ENCODE measurements around the gene PAX1. TPM values are rescaled to one million over a fixed set of nuclear protein-coding genes. Genes with fewer than 3 reads are reported as not detected.

PAX1 gene
- total RNA-seq, 1 experiment from 2014 or later = not detected

DNA sequence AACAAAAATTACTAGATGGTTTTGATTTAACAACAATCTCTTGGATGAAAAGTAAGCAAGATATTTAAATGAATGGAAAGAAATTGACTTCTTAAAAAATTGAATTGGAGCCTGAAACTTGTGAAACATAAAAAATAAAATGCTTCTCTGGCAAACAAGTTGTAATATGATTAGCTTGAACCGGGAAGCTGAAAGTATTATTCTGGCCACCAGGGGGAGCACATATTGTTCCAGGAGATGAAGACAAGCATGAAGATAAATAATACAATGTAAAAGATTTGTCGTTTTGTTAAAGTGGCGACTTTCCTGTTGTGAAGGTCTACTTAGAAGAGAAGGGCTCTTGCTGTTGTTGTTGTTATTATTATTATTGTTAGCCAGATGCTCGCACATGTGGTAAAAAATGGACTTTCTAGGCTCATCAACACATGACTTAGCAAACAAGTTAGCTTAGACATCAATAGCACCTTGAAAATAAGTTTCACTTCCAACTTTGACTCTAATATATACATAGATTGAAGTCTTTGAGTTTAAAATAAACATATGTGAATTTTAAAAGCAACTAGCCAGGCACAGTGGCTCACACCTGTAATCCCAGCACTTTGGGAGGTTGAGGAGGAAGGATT lies 14.2 kb downstream of the PAX1 start:
- DNase-seq (ENCODE audit: low spot score) (peak; percentile 74), ATAC-seq (no peak)
- ChIA-PET POLR2A (interaction anchor here (1.3 kb wide), 1 partner anchor 17 kb away, joined by 3 read pairs; no protein-coding TSS in a partner anchor), CTCF (interaction anchor here (0.5 to 6.0 kb wide), 53 partner anchors 9 to 1990 kb away, joined by 3 to 131 read pairs (median 4); partner anchors contain the start of genes NKX2-2 and PAX1)
- Mint-ChIP-seq H3K27ac (no peak overlapping the region), H3K27me3 (ENCODE audit: low read depth) (peaks cover 51% of the 10 kb centered on the region), H3K9me3 (no peaks in the 10 kb centered on the region), H3K4me1 (peaks cover 26% of the 10 kb centered on the region), H3K36me3 (no peaks in the 10 kb centered on the region), H3K4me3 (no peak overlapping the region)
- TF ChIP-seq, protein P1, sequence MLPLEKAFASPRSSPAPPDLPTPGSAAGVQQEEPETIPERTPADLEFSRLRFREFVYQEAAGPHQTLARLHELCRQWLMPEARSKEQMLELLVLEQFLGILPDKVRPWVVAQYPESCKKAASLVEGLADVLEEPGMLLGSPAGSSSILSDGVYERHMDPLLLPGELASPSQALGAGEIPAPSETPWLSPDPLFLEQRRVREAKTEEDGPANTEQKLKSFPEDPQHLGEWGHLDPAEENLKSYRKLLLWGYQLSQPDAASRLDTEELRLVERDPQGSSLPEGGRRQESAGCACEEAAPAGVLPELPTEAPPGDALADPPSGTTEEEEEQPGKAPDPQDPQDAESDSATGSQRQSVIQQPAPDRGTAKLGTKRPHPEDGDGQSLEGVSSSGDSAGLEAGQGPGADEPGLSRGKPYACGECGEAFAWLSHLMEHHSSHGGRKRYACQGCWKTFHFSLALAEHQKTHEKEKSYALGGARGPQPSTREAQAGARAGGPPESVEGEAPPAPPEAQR (CRISPR knock-in tag; IDR thresholded peaks at IDR 0.05) = no peak
- TF ChIP-seq, protein P2, sequence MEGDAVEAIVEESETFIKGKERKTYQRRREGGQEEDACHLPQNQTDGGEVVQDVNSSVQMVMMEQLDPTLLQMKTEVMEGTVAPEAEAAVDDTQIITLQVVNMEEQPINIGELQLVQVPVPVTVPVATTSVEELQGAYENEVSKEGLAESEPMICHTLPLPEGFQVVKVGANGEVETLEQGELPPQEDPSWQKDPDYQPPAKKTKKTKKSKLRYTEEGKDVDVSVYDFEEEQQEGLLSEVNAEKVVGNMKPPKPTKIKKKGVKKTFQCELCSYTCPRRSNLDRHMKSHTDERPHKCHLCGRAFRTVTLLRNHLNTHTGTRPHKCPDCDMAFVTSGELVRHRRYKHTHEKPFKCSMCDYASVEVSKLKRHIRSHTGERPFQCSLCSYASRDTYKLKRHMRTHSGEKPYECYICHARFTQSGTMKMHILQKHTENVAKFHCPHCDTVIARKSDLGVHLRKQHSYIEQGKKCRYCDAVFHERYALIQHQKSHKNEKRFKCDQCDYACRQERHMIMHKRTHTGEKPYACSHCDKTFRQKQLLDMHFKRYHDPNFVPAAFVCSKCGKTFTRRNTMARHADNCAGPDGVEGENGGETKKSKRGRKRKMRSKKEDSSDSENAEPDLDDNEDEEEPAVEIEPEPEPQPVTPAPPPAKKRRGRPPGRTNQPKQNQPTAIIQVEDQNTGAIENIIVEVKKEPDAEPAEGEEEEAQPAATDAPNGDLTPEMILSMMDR (IDR thresholded peaks at IDR 0.05) = peak; percentile 69

GRCh38 chr20:21725892-21726291 lies 20.4 kb downstream of the PAX1 start:
- CTCF ChIA-PET = interaction anchor here (0.6 to 1.4 kb wide), 2 partner anchors 23 to 41 kb away, joined by 3 to 7 read pairs; no protein-coding TSS in a partner anchor
- POLR2A ChIA-PET = no interaction called here

GRCh38 chr20:21729316-21729715 lies 23.9 kb downstream of the PAX1 start:
- CTCF ChIA-PET = interaction anchor here (2.6 kb wide), 1 partner anchor 10 kb away, joined by 19 read pairs; no protein-coding TSS in a partner anchor
- H3K4me1 Mint-ChIP-seq = peaks cover 10% of the 10 kb centered on the region
- H3K9me3 Mint-ChIP-seq = peaks cover 4% of the 10 kb centered on the region
- no peak overlapping the region for H3K27ac Mint-ChIP-seq
- no peak for DNase-seq (ENCODE audit: low spot score)
- H3K27me3 Mint-ChIP-seq (ENCODE audit: low read depth) = no peaks in the 10 kb centered on the region
- no peak overlapping the region for H3K4me3 Mint-ChIP-seq
- no peaks in the 10 kb centered on the region for H3K36me3 Mint-ChIP-seq
- POLR2A ChIA-PET = no interaction called here
- ATAC-seq = peak; percentile 16; the same call in 1 of the 2 replicates
- TF ChIP-seq ZNF219 (CRISPR knock-in tag; IDR thresholded peaks at IDR 0.05; ENCODE audit: borderline replicate concordance) = no peak

More at GRCh38 chr20:21725892-21726291, 20.4 kb downstream of the PAX1 start:
- H3K4me1 Mint-ChIP-seq = peaks cover 10% of the 10 kb centered on the region
- ATAC-seq (peak; percentile 48), DNase-seq (ENCODE audit: low spot score) (no peak)
- H3K36me3 Mint-ChIP-seq = no peaks in the 10 kb centered on the region
- TF ChIP-seq TCF7 (CRISPR knock-in tag; IDR thresholded peaks at IDR 0.05; ENCODE audit: low read depth) (no peak), ETV6 (CRISPR knock-in tag; IDR thresholded peaks at IDR 0.05) (no peak), IRF2 (CRISPR knock-in tag; IDR thresholded peaks at IDR 0.05; ENCODE audit: borderline replicate concordance, low read depth) (no peak), ZBTB21 (CRISPR knock-in tag; IDR thresholded peaks at IDR 0.05; ENCODE audit: borderline replicate concordance) (no peak), RORB (CRISPR knock-in tag; IDR thresholded peaks at IDR 0.05) (no peak), ZNF263 (CRISPR knock-in tag; IDR thresholded peaks at IDR 0.05; ENCODE audit: low read depth) (no peak), ZNF121 (CRISPR knock-in tag; IDR thresholded peaks at IDR 0.05) (no peak), NR3C1 (CRISPR knock-in tag; conservative IDR thresholded peaks at IDR 0.05; ENCODE audit: low read depth) (no peak), ATF1 (CRISPR knock-in tag; IDR thresholded peaks at IDR 0.05) (no peak), USF2 (CRISPR knock-in tag; IDR thresholded peaks at IDR 0.05) (no peak), GRHL2 (CRISPR knock-in tag; IDR thresholded peaks at IDR 0.05; ENCODE audit: insufficient replicate concordance, severe bottlenecking) (no peak), SOX15 (CRISPR knock-in tag; IDR thresholded peaks at IDR 0.05) (no peak), SP1 (CRISPR knock-in tag; conservative IDR thresholded peaks at IDR 0.05) (no peak)
- TF ChIP-seq, protein P3, sequence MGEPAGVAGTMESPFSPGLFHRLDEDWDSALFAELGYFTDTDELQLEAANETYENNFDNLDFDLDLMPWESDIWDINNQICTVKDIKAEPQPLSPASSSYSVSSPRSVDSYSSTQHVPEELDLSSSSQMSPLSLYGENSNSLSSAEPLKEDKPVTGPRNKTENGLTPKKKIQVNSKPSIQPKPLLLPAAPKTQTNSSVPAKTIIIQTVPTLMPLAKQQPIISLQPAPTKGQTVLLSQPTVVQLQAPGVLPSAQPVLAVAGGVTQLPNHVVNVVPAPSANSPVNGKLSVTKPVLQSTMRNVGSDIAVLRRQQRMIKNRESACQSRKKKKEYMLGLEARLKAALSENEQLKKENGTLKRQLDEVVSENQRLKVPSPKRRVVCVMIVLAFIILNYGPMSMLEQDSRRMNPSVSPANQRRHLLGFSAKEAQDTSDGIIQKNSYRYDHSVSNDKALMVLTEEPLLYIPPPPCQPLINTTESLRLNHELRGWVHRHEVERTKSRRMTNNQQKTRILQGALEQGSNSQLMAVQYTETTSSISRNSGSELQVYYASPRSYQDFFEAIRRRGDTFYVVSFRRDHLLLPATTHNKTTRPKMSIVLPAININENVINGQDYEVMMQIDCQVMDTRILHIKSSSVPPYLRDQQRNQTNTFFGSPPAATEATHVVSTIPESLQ (CRISPR knock-in tag; IDR thresholded peaks at IDR 0.05) = no peak
- TF ChIP-seq, protein P1 (CRISPR knock-in tag; IDR thresholded peaks at IDR 0.05) = no peak
- H3K27me3 Mint-ChIP-seq (ENCODE audit: low read depth) = no peaks in the 10 kb centered on the region
- no peaks in the 10 kb centered on the region; the same call in 1 of the 2 replicates for H3K9me3 Mint-ChIP-seq
- H3K4me3 Mint-ChIP-seq = no peak overlapping the region
- no peak overlapping the region for H3K27ac Mint-ChIP-seq

All from WTC11 (cell line).